HG03442 (cell line): ENCODE measurements around the gene KLK5.
"Not testable (repeated sequence)": the region's sequence is repeated elsewhere in the genome, so short reads cannot be mapped to it uniquely, and the experiment has no call there.

Experiments used
- ATAC-seq: cut with Tn5 transposase; IDR thresholded peaks from one replicate; pipeline ENCODE4 v1.9.1; 2021; ENCODE audit warnings: mild to moderate bottlenecking, moderate library complexity; ENCODE audit not compliant: unreplicated experiment

KLK5 gene

DNA sequence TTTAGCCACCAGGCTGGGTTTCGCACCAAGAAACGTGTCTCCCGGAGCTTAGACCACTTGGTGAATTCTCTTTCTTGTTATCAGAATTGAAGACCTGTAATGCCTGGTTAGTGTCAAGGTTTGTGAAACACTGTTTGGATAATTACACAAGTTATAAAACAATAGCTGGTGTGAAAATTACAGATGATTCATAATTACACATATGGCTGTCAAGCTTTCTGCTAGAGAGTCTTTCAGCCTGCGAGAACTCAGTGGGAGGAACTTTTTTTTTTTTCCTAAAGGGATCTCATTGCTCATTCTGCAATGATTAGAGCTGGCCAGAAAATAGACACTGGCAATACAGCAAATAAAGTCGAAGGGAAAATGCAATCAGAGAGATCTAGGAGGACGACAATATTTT is 28.3 kb downstream of the KLK5 start:
- ATAC-seq: no peak

DNA sequence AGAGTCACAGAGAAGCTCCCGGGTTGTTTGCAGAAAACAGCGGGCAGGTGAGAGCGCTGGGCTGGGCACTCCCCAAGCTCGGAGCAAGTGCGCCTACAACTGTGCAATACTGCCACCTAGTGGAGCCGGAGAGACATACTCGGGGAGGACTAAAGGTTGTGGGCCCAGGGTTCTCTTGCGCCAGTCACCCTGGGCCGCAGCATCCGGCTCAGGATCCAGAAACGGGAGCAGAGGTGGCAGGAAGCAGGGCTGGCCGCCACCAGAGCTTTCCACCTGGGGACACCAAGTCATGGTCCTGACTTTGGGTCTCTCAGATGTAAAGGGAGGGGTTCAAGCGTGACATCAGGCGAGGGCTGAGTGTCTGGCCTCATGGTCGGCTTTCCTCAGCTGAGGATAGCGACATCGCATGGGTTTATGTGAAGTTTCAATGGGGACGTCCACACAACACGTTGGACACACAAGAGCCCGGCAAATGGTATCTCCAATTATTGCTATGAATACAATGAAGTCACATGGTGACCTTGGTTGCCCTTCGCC is 30.5 kb downstream of the KLK5 start:
- ATAC-seq: no peak

DNA sequence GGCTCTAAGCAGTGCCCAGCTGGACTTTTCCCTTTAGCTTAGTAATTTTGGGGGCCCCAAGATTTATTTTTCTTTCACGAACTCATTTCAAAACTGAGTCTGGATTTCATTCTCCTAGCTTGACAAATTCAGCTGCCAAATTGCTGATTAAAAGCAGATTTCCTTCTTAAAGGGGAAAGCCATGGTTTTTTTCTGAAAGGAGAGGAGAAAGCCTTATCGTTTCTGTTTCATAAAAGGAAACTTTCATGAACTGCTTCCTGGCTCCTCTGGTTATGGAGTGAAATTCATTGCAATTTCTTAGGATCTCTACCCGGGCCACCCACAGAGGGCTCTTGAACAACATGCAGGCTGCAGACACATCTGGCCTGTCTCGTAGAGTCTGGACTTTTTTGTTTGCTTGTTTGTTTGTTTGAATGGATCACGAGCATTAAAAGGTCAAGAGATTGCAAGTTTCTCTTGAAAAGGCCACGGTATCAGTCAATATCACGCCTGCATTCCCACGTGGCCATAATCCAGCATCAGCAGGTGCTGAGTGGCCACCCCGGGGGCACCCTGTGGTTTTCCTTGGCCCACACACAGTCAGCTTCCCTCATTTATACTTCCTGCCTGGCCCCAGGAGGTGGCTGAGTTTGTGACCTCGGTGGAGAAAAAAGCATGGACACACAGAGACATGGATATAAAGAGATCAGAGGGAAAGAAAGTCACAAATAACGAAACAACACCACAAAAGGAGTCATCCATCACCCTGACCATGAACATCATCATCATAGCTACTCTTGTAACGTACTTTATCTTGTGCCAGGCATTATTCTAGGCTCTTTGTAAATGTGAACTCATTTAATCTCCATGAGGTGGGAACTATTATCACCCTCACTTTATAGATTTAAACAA is 31.2 kb downstream of the KLK5 start:
- ATAC-seq: no peak

DNA sequence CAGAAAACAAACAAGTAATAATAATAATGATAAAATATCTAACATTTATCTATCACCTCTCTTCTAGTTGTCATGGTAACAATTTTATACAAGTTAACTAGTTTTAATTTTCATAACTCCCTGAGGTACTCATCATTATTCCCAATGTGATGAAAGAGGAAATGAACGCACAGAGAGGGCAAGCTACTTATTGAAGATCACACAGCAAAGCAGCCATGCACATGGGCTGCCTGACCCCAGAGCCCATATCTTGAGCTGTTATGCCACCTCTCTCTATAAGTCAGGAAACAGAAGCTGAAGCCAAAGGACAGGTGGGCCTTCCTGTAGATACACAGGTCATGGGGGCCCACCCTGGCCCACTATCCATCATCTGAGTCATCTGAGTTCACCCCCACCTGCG is 36.8 kb downstream of the KLK5 start:
- no peak for ATAC-seq

DNA sequence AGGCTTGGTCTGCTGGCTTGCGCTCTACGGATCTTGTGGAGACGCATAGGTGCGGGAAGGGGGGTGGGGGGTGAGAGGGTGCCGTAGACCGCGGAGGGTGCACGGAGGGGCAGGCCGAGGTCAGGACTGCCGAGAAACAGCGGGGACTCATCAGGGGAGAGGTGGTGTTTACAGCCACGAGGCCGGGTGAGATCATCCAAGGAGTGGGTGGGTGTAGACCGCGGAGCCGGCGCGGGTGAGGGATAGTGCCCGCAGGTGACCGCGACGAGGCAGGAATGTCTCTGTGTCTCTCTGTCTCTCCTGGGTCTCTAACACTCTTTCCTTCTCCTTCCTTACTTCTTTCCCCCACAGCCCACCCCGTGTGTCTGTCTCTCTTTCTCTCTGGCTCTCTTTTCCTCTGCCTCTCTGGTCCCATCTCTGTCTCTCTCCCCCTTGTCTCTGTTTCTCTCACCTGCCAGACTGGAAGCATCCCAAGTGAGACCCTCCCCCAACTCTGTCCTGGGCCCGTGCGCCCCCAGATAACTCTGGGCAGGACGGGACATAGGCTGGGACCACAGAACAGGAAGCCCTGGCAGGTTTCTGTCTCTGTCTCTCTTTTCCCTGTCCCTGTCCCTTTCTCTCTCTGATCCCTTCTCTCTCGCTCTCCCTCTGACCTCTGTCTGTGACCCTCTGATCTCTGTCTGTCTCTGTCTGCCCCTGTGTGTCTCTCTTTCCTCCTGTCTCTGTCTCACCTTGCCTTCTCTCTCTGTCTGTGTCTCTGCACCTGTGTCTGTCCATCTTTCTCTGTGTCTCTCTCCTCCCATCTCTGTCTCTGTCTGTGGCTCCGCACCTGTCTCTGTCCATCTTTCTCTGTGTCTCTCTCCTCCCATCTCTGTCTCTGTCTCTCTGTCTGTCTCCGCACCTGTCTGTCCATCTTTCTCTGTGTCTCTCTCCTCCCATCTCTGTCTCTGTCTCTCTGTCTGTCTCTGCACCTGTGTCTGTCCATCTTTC is 39.8 kb downstream of the KLK5 start:
- no peak for ATAC-seq

GRCh38 chr19:50912102-50912599 is 40.7 kb downstream of the KLK5 start:
- no peak for ATAC-seq

DNA sequence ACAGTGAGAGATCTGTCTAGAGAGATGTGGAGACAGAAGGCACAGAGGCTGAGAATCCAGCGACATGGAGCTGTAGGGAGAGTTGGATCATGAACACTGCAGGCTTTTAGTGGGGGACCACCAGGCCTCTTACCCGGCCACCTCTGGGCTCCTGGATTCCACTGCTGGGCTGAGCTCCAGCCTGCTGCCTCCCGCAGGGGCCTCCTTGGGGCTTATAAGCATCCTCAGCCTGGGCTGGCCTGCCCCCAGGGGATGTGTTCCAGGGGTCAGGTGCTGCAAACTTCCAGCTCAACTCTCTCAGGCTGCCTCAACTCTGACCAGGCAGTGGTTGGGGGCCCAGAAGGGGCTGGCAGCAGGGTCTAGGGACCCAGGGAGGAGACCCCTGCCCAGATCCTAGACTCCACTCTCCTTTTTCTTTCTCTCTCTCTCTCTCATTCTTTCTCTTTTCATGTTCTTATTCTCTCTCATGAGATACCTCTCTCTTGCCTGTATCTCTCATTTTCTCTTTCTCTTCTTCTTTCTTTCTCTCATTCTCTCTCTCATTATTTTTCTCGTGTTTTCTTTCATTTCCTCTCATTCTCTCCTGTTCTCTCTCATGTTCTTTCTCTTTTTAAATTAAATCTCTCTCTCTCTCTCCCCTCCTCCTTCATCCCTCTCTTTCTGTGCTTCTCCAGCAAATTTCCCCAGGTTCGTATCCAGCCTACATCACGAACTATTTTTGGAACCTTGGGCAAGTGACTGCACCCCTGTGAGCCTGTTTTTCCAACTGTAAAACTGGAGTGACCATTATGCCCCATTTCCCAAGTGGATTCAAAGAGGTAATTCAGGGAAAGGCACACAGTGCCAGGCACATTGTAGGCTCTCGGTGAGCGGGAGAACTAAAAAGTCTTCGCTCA is 41.4 kb downstream of the KLK5 start, which contains the start of gene KLK4:
Gene KLK4 (minus strand): TSS at position 190 of the 896 bp plus-strand sequence. CDS start 657 bp downstream, outside the sequence.
- no peak for ATAC-seq

- no peak for ATAC-seq
These were observed 42.1 kb downstream of the KLK5 start for GRCh38 chr19:50910722-50911121.

- peak; percentile 70 for ATAC-seq
These were observed 43.4 kb downstream of the KLK5 start for GRCh38 chr19:50909240-50910070.

- no peak for ATAC-seq
These were observed 44.5 kb downstream of the KLK5 start for GRCh38 chr19:50908336-50908735.

- no peak for ATAC-seq
These were observed 46.6 kb downstream of the KLK5 start for GRCh38 chr19:50906217-50906616.

DNA sequence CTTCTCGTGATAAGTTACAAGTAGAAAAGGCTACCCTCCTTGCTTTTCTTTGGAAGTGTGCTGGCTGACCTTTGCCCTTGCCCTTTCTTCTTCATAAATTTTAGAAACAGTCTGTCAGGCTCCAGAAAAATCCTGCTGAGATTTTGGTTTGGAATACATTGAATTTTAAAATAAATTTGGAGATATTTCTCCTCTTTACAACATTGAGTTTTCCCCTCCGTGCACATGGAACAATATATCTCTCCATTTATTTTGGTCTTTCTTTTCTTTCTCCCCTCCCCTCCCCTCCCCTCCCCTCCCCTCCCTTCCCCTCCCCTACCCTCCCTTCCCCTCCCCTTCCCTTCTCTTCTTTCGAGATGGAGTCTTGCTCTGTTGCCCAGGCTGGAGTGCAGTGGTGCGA is 50.2 kb downstream of the KLK5 start:
- no peak for ATAC-seq

DNA sequence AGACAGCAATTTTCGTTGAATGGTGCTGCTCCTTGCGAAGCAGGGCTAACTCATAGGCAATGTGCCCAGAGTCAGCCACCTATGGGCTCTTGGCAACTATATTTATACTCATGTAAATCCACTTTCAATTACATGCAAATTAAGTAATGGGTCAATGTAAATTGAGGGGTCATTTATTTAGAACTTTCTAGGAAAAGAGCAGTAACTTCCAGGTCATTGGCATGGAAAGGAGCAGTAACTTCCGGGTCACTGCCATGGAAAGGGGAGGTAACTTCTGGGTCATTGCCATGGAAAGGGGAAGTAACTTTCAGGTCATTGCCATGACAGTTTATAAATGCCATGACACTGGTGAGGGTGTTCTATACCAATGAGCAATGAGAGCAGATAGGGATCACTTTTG is 53.3 kb downstream of the KLK5 start:
- no peak for ATAC-seq

- no peak for ATAC-seq
These were observed 54.8 kb downstream of the KLK5 start for GRCh38 chr19:50898018-50898417.

- ATAC-seq: no peak
These were observed 55.2 kb downstream of the KLK5 start for GRCh38 chr19:50897612-50898011.

DNA sequence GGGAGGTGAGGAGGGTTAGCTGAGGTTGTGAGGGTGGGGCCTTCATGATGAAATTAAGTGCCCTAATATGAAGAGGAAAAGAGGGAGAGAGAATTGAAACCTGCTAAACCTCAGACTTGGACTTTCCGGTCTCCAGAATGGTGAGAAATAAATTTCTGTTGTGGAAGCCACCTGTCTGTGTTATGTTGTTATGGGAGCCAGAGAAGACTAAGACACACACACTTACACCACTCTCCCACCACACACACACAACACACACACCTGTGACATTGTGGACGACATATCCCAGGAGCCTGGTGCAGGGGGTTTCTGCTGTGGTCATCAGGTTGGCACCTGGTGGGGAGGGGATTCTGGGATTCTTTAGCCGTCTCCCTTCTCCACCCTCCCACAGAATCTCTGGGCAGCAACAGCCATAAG is 55.6 kb downstream of the KLK5 start:
- ATAC-seq: peak; percentile 17

- ATAC-seq: peak; percentile 79
These were observed 56.1 kb downstream of the KLK5 start for GRCh38 chr19:50896591-50897190.

GRCh38 chr19:50896089-50896590 is 56.7 kb downstream of the KLK5 start:
- not testable (repeated sequence) for ATAC-seq
